ENCODE results near the gene PROSER2.

The PROSER2 gene

GRCh38 chr10:11824825-11825224 is 1.7 kb downstream of the PROSER2 start:
- TF ChIP-seq, protein P1, sequence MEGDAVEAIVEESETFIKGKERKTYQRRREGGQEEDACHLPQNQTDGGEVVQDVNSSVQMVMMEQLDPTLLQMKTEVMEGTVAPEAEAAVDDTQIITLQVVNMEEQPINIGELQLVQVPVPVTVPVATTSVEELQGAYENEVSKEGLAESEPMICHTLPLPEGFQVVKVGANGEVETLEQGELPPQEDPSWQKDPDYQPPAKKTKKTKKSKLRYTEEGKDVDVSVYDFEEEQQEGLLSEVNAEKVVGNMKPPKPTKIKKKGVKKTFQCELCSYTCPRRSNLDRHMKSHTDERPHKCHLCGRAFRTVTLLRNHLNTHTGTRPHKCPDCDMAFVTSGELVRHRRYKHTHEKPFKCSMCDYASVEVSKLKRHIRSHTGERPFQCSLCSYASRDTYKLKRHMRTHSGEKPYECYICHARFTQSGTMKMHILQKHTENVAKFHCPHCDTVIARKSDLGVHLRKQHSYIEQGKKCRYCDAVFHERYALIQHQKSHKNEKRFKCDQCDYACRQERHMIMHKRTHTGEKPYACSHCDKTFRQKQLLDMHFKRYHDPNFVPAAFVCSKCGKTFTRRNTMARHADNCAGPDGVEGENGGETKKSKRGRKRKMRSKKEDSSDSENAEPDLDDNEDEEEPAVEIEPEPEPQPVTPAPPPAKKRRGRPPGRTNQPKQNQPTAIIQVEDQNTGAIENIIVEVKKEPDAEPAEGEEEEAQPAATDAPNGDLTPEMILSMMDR (IDR thresholded peaks at IDR 0.05; ENCODE audit: control insufficient read depth, extremely low read depth, insufficient read depth): no peak

GRCh38 chr10:11825796-11826414 is 2.7 kb downstream of the PROSER2 start:
- no peak overlapping the region for H3K4me3 ChIP-seq (ENCODE audit: low read depth, low read length)
- no peak for DNase-seq (ENCODE audit: low read depth)
- TF ChIP-seq, protein P1 (IDR thresholded peaks at IDR 0.05; ENCODE audit: control insufficient read depth, extremely low read depth, insufficient read depth): no peak

More at GRCh38 chr10:11824825-11825224, 1.7 kb downstream of the PROSER2 start:
- H3K4me3 ChIP-seq (ENCODE audit: low read depth, low read length): peak overlapping the region; percentile 74
- no peak for DNase-seq (ENCODE audit: low read depth)

- no peak for DNase-seq (ENCODE audit: low read depth)
- no peak overlapping the region for H3K4me3 ChIP-seq (ENCODE audit: low read depth, low read length)
- TF ChIP-seq, protein P1 (IDR thresholded peaks at IDR 0.05; ENCODE audit: control insufficient read depth, extremely low read depth, insufficient read depth): no peak
Observed at GRCh38 chr10:11827006-11827405, 3.9 kb downstream of the PROSER2 start.

DNA sequence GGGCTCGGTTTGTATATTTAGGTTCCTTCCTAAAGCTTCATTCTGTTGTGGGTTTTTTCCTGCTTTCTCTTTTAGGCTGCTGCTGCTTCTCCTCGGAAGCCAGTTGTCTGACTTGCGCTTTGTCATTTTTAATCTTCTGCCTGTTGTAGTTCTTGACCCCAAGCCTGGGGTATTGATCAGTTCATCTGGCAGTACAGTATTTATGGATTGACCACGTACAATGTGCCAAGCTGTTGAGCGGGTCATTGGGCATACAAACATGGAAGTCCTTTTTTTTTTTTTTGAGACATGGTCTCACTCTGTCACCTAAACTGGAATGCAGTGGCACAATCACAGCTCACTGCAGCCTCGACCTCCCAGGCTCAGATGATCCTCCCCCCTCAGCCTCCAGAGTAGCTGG is 4.3 kb downstream of the PROSER2 start:
- no peak for DNase-seq (ENCODE audit: low read depth)
- TF ChIP-seq, protein P1 (IDR thresholded peaks at IDR 0.05; ENCODE audit: control insufficient read depth, extremely low read depth, insufficient read depth): no peak
- H3K4me3 ChIP-seq (ENCODE audit: low read depth, low read length): no peak overlapping the region

DNA sequence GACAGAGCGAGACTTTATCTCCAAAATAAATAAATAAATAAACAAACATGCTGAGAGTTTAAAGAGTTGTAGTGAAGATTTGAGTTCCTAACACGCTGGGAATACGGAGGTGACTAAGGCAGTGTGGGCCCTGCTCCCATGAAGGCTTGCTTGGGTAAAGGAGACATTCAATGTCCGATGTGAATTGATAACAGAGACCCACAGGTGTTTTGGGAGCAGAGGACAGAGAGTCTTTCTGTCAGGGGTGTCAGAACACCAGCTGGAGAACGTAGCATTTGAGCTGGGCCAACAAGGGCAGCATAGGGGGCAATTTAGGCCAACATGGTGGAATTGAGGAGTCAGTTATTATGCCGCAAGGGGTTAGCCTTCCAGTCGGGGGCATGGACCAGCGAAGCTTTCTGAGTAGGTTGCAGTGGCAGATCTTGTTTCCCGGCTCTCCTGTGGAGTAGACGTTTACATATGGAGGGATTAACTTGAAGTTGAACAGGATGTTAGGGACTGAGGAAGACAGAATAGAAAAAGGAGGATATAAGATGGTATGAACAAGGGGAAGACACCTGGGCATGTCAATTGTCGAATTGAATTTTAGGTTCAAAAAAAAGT is 5.6 kb downstream of the PROSER2 start:
- DNase-seq (ENCODE audit: low read depth): no peak
- TF ChIP-seq, protein P1 (IDR thresholded peaks at IDR 0.05; ENCODE audit: control insufficient read depth, extremely low read depth, insufficient read depth): no peak
- H3K4me3 ChIP-seq (ENCODE audit: low read depth, low read length): no peak overlapping the region

DNA sequence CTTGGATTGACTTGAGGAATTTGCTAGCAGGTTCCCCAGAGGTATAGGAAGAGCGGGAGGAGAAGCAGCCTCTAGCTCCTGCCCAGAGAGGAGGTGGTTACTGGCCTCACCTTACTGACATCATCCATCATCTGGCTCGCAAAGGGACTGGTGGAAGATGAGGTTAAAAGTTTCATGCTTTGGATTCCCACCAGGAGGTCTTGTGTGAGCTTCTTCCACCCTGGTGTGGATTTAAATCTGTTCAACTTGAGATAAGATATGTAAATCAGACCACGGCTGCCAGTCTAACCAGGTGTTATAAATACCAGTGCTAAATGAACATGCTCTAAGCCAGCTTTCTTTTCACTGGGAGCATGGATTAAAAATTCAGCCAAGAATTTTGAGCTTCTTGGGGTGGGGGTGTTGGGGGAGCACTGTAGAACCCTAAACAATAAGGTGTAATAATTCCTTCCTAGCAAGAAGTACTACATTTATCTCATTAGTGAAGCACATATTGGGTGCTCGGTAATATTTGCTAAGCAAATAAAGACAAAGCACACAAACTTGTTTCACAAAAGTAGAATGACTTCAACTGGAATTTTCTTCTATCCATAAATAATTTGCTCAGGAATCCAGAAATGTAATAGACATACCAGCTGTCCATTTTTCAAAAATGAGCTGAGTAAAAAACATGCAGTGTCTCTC is 7.8 kb downstream of the PROSER2 start:
- peak overlapping the region; percentile 8; the same call in 1 of the 2 replicates for H3K4me3 ChIP-seq (ENCODE audit: low read depth, low read length)
- no peak for DNase-seq (ENCODE audit: low read depth)
- TF ChIP-seq, protein P1 (IDR thresholded peaks at IDR 0.05; ENCODE audit: control insufficient read depth, extremely low read depth, insufficient read depth): no peak

Measured in LNCaP clone FGC (cell line).